ENCODE results near the gene FAM210B.

The FAM210B gene

DNA sequence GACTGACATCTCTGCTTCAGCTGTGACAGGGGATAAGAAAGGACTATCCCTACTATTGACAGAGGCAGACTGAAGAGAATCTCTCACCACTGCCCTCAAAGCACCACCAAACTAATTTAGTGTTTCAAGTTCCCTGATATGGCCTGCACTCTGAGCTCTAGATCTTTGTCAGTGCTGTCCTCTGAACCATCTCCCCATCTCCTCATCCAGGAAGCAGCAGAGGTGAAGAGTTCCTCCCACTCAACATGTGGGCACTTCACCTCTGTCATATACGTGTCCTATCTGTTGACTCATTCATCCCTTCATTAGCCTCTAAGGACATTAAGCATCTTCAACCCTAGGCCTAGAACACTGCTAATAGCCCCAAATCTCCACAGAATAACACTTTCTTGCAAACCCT is 14.1 kb downstream of the FAM210B start:
- peaks cover 23% of the 10 kb centered on the region for H3K79me2 ChIP-seq (ENCODE audit: insufficient read depth, low read depth)
- no peak overlapping the region for H3K27ac ChIP-seq
- peaks cover 15% of the 10 kb centered on the region; the same call in 1 of the 2 replicates for H3K36me3 ChIP-seq (ENCODE audit: insufficient read depth)
- H3K9ac ChIP-seq = no peak overlapping the region
- H3K4me1 ChIP-seq (ENCODE audit: low read depth, poor library complexity, severe bottlenecking) = peaks cover 14% of the 10 kb centered on the region
- no peaks in the 10 kb centered on the region for H4K20me1 ChIP-seq (ENCODE audit: insufficient read depth)
- no peak overlapping the region for H3K4me3 ChIP-seq (IDR thresholded peaks at IDR 0.05; ENCODE audit: insufficient read depth, low read depth, low read length)
- no peaks in the 10 kb centered on the region for H3K27me3 ChIP-seq (ENCODE audit: insufficient read depth, low read depth)
- H3K4me2 ChIP-seq = no peak overlapping the region
- TF ChIP-seq, protein P1, sequence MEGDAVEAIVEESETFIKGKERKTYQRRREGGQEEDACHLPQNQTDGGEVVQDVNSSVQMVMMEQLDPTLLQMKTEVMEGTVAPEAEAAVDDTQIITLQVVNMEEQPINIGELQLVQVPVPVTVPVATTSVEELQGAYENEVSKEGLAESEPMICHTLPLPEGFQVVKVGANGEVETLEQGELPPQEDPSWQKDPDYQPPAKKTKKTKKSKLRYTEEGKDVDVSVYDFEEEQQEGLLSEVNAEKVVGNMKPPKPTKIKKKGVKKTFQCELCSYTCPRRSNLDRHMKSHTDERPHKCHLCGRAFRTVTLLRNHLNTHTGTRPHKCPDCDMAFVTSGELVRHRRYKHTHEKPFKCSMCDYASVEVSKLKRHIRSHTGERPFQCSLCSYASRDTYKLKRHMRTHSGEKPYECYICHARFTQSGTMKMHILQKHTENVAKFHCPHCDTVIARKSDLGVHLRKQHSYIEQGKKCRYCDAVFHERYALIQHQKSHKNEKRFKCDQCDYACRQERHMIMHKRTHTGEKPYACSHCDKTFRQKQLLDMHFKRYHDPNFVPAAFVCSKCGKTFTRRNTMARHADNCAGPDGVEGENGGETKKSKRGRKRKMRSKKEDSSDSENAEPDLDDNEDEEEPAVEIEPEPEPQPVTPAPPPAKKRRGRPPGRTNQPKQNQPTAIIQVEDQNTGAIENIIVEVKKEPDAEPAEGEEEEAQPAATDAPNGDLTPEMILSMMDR (conservative IDR thresholded peaks at IDR 0.05; ENCODE audit: low read depth, low read length) = no peak
- no peak overlapping the region for H2AFZ ChIP-seq (ENCODE audit: low read depth)

DNA sequence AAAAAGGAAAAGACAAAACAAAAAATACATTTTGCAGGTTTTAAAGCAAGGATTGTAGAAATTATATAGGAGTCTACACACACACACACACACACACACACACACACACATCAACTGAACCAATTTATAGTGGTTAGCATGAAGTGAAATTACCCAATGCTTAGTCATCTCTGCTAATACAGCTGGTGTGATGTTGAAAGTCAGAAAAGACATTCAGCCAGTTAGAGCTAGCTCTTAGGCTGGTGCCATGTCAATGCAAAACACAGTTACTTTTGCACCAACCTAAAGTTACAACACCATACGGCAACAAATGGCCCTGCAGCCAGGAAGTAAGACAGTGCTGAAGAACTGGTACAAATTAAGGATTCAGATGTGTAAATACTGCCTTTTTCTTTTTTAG is 15.2 kb downstream of the FAM210B start:
- H3K9ac ChIP-seq = no peak overlapping the region

DNA sequence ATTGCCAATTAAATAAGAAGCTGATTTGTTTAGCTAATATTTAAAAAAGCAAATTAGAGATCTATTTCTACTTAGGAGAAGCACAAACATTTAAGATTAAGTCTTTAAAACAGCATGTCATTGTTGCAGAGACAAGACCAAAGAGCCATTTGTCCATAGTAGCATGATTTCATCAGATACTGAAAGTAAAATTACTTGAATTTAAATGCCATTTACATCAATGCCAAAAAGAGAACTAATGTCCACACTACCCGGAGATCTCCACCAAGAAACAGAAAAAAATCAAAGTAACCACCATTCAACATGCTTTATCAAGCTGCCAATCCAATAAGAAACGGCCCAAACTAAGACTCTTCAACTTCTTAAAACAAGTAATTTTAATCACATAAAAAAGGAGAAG is 17.6 kb downstream of the FAM210B start:
- TF ChIP-seq, protein P1 (conservative IDR thresholded peaks at IDR 0.05; ENCODE audit: low read depth, low read length) = no peak
- H3K4me3 ChIP-seq (IDR thresholded peaks at IDR 0.05; ENCODE audit: insufficient read depth, low read depth, low read length) = no peak overlapping the region
- no peaks in the 10 kb centered on the region for H4K20me1 ChIP-seq (ENCODE audit: insufficient read depth)
- no peaks in the 10 kb centered on the region for H3K27me3 ChIP-seq (ENCODE audit: insufficient read depth, low read depth)
- H3K79me2 ChIP-seq (ENCODE audit: insufficient read depth, low read depth) = peaks cover 23% of the 10 kb centered on the region
- H3K27ac ChIP-seq = no peak overlapping the region
- peaks cover 15% of the 10 kb centered on the region; the same call in 1 of the 2 replicates for H3K36me3 ChIP-seq (ENCODE audit: insufficient read depth)
- no peak overlapping the region for H2AFZ ChIP-seq (ENCODE audit: low read depth)
- H3K9ac ChIP-seq = no peak overlapping the region
- H3K4me1 ChIP-seq (ENCODE audit: low read depth, poor library complexity, severe bottlenecking) = peaks cover 21% of the 10 kb centered on the region
- no peak overlapping the region for H3K4me2 ChIP-seq

More for the DNA sequence above, 15.2 kb downstream of the FAM210B start:
- Histone ChIP-seq H3K36me3 (ENCODE audit: insufficient read depth) (peaks cover 15% of the 10 kb centered on the region; the same call in 1 of the 2 replicates), H3K27me3 (ENCODE audit: insufficient read depth, low read depth) (no peaks in the 10 kb centered on the region), H3K4me2 (no peak overlapping the region), H3K4me3 (IDR thresholded peaks at IDR 0.05; ENCODE audit: insufficient read depth, low read depth, low read length) (no peak overlapping the region), H3K79me2 (ENCODE audit: insufficient read depth, low read depth) (peaks cover 23% of the 10 kb centered on the region), H2AFZ (ENCODE audit: low read depth) (no peak overlapping the region), H3K27ac (no peak overlapping the region), H3K4me1 (ENCODE audit: low read depth, poor library complexity, severe bottlenecking) (peaks cover 14% of the 10 kb centered on the region), H4K20me1 (ENCODE audit: insufficient read depth) (no peaks in the 10 kb centered on the region)
- TF ChIP-seq, protein P1 (conservative IDR thresholded peaks at IDR 0.05; ENCODE audit: low read depth, low read length) = no peak

DNA sequence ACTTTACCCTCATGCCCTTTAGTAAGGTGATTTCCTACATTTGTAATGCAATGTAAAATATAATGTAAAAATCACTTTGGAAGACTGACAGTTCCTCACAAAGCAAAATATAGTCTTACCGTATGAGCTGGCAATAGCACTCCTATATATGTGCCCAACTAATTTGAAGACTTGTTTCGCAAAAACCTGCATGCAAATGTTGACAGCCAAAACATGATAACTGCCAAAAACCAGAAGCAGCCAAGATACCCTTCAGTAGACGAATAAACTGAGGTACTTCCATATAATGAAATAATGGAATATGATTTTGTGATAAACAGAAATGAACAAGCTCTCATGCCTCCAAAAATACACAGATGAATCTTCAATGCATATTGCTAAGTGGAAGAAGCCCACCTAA is 19.6 kb downstream of the FAM210B start:
- no peak overlapping the region for H3K9ac ChIP-seq

More for the DNA sequence above, 19.6 kb downstream of the FAM210B start:
- H2AFZ ChIP-seq (ENCODE audit: low read depth) = no peak overlapping the region
- no peak overlapping the region for H3K4me3 ChIP-seq (IDR thresholded peaks at IDR 0.05; ENCODE audit: insufficient read depth, low read depth, low read length)
- no peaks in the 10 kb centered on the region for H3K27me3 ChIP-seq (ENCODE audit: insufficient read depth, low read depth)
- H4K20me1 ChIP-seq (ENCODE audit: insufficient read depth) = no peaks in the 10 kb centered on the region
- TF ChIP-seq, protein P1 (conservative IDR thresholded peaks at IDR 0.05; ENCODE audit: low read depth, low read length) = no peak
- H3K4me2 ChIP-seq = no peak overlapping the region
- peaks cover 41% of the 10 kb centered on the region for H3K4me1 ChIP-seq (ENCODE audit: low read depth, poor library complexity, severe bottlenecking)
- H3K79me2 ChIP-seq (ENCODE audit: insufficient read depth, low read depth) = peaks cover 27% of the 10 kb centered on the region
- H3K27ac ChIP-seq = no peak overlapping the region
- H3K36me3 ChIP-seq (ENCODE audit: insufficient read depth) = peaks cover 6% of the 10 kb centered on the region; the same call in 1 of the 2 replicates
